Measurements from ENCODE around the gene NRN1L.
A peak's percentile ranks its signal among the peaks of the same experiment; 100 is the strongest.

NRN1L gene

GRCh38 chr16:67865318-67865717 is 19.4 kb upstream of the NRN1L start:
- no peak for DNase-seq (ENCODE audit: low spot score)
- H3K27ac ChIP-seq: peak overlapping the region; percentile 17; the same call in 1 of the 2 replicates
- ChIA-PET POLR2A (ENCODE audit: low non-redundant PET) (no interaction called here), CTCF (interaction anchor here (0.6 to 1.3 kb wide), 5 partner anchors 46 to 236 kb away, joined by 3 to 5 read pairs (median 4); no protein-coding TSS in a partner anchor)
- TF ChIP-seq CTCF (conservative IDR thresholded peaks at IDR 0.05; ENCODE audit: low read depth): no peak; the same call in 1 of the 2 replicates

GRCh38 chr16:67868290-67868689 is 16.4 kb upstream of the NRN1L start:
- H3K27ac ChIP-seq: peak overlapping the region; percentile 30; the same call in 1 of the 2 replicates
- ChIA-PET POLR2A (ENCODE audit: low non-redundant PET) (no interaction called here), CTCF (interaction anchor here (0.6 kb wide), 1 partner anchor 61 kb away, joined by 4 read pairs; no protein-coding TSS in a partner anchor)
- DNase-seq (ENCODE audit: low spot score): no peak
- no peak for TF ChIP-seq CTCF (conservative IDR thresholded peaks at IDR 0.05; ENCODE audit: low read depth)

GRCh38 chr16:67869653-67870052 is 15.0 kb upstream of the NRN1L start:
- POLR2A ChIA-PET (ENCODE audit: low non-redundant PET): no interaction called here
- CTCF ChIA-PET: interaction anchor here (1.4 kb wide), 1 partner anchor 202 kb away, joined by 5 read pairs; no protein-coding TSS in a partner anchor
- TF ChIP-seq CTCF (conservative IDR thresholded peaks at IDR 0.05; ENCODE audit: low read depth): no peak
- H3K27ac ChIP-seq: peak overlapping the region; percentile 56
- DNase-seq (ENCODE audit: low spot score): no peak

- H3K27ac ChIP-seq: peak overlapping the region; percentile 79
- POLR2A ChIA-PET (ENCODE audit: low non-redundant PET): interaction anchor here (0.6 to 0.8 kb wide), 2 partner anchors 12 to 25 kb away, joined by 3 to 4 read pairs; partner anchors contain the start of gene NUTF2
- CTCF ChIA-PET: interaction anchor here (1.2 to 1.7 kb wide), 4 partner anchors 12 to 55 kb away, joined by 3 to 9 read pairs (median 5); partner anchors contain the start of gene NRN1L
- no peak for DNase-seq (ENCODE audit: low spot score)
- no peak for TF ChIP-seq CTCF (conservative IDR thresholded peaks at IDR 0.05; ENCODE audit: low read depth)
These were observed 13.4 kb upstream of the NRN1L start for GRCh38 chr16:67871256-67871655.

GRCh38 chr16:67872131-67872630 is 12.5 kb upstream of the NRN1L start:
- H3K27ac ChIP-seq: peak overlapping the region; percentile 79
- TF ChIP-seq CTCF (conservative IDR thresholded peaks at IDR 0.05; ENCODE audit: low read depth): no peak
- CTCF ChIA-PET: interaction anchor here (0.6 to 1.7 kb wide), 5 partner anchors 11 to 62 kb away, joined by 3 to 9 read pairs (median 3); partner anchors contain the start of gene NRN1L
- DNase-seq (ENCODE audit: low spot score): no peak
- POLR2A ChIA-PET (ENCODE audit: low non-redundant PET): interaction anchor here (0.6 to 0.8 kb wide), 2 partner anchors 13 to 26 kb away, joined by 3 to 4 read pairs; partner anchors contain the start of gene NUTF2

GRCh38 chr16:67872631-67873434 is 11.9 kb upstream of the NRN1L start, which contains the start of gene EDC4:
Gene EDC4, plus strand, starts transcription at chr16:67873052. Its CDS starts 210 bp downstream, at chr16:67873262.
- ChIA-PET CTCF (interaction anchor here (0.6 to 1.7 kb wide), 5 partner anchors 9 to 142 kb away, joined by 3 to 7 read pairs (median 6); partner anchors contain the start of gene NRN1L), POLR2A (ENCODE audit: low non-redundant PET) (no interaction called here)
- TF ChIP-seq CTCF (conservative IDR thresholded peaks at IDR 0.05; ENCODE audit: low read depth): no peak
- peak; percentile 89 for DNase-seq (ENCODE audit: low spot score)
- peak within 1 kb of the TSS; percentile 79 for H3K27ac ChIP-seq
